Cerebellar nuclear complex (tissue), 1 donor: ENCODE measurements around the gene HSPBP1.
A peak's percentile ranks its signal among the peaks of the same experiment; 100 is the strongest.
"Not testable (repeated sequence)": the region's sequence is repeated elsewhere in the genome, so short reads cannot be mapped to it uniquely, and the experiment has no call there.

Experiments used
- DNase-seq, 2 experiments: peaks; one replicate each; lab custom pipeline; 2025; lab: John Stamatoyannopoulos, UW

The HSPBP1 gene, protein sequence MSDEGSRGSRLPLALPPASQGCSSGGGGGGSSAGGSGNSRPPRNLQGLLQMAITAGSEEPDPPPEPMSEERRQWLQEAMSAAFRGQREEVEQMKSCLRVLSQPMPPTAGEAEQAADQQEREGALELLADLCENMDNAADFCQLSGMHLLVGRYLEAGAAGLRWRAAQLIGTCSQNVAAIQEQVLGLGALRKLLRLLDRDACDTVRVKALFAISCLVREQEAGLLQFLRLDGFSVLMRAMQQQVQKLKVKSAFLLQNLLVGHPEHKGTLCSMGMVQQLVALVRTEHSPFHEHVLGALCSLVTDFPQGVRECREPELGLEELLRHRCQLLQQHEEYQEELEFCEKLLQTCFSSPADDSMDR

DNA sequence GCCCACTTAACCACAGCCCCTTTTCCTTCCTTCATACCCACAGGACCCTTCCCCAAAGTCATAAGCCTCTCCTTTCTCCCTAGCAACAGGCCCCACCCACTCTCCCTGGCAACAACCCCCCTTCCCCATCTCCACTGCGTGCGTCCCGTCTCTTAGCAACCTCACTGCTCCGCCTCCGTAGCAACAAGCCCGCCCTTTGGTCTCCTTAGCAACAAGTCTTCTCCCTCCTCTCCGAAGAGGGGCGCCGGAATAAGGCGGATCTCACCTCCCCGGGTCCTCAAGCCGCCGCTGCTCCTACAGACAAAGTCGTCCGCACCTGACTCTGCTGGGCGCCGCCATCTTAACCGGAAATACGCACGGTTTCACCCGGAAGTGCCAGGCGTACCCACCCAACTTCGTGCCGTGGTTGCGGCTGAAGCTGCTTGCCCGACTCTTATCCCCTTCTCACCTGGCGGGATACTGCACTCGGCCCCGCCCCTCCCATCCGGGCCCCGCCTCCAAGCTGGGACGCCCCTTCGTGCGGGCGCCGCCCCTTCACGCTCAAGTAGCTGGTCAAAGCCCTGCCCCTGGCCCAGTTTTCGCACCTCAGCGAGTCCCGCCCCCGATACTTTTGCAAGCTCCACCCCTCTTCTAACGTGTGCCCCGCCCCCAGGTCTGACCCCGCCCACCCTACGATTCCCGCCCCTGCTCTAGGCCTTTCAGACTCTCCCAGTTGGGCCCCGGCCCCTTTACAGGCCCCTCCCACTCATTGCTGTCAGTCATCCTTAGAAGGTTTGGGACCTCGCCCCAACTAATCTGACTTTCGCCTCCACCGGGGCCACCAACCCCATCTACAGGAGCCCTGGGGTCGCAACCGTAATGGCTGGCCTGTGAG is at the start of gene HSPBP1:
Gene HSPBP1, minus strand, starts transcription at position 341 of the 874 bp plus-strand sequence. CDS start 502 bp downstream, outside the sequence.
- DNase-seq, result peak in 1 of 2 experiments; percentile 79

- DNase-seq, result not testable (repeated sequence)
Observed at GRCh38 chr19:55328774-55329318, 48.9 kb upstream of the HSPBP1 start.

DNA sequence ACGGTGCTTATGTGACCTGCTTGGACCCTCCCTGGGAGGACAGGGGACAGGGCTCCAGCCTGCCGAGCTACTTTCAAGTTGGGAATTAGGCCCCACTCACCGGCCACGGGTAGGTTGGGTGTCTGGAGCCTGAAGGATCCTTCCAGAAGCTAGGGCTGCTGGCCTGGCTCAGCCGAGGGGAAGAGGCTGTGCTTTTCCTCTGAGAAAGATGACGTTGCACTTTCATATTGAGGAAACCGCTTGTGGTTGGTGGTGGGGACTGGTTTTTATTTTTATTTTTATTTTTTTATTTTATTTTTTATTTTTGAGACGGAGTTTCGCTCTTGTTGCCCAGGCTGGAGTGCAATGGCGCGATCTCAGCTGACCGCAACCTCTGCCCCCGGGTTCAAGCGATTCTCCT is 45.3 kb upstream of the HSPBP1 start, which contains the start of gene TMEM150B:
Gene TMEM150B, minus strand, starts transcription at position 170 of the 400 bp plus-strand sequence. CDS start 4,305 bp downstream, outside the sequence.
- DNase-seq, result no peak

GRCh38 chr19:55324662-55325061 is 44.8 kb upstream of the HSPBP1 start:
- DNase-seq, result no peak

- no peak for DNase-seq
Observed at GRCh38 chr19:55322204-55322885, 42.4 kb upstream of the HSPBP1 start.

- DNase-seq, result no peak
Observed at GRCh38 chr19:55321466-55322137, 41.7 kb upstream of the HSPBP1 start.

GRCh38 chr19:55320844-55321419 is 41.0 kb upstream of the HSPBP1 start:
- DNase-seq, result no peak

- no peak for DNase-seq
Observed at GRCh38 chr19:55319785-55320184, 39.9 kb upstream of the HSPBP1 start.

- DNase-seq, result no peak
Observed at GRCh38 chr19:55316646-55317045, 36.7 kb upstream of the HSPBP1 start.

DNA sequence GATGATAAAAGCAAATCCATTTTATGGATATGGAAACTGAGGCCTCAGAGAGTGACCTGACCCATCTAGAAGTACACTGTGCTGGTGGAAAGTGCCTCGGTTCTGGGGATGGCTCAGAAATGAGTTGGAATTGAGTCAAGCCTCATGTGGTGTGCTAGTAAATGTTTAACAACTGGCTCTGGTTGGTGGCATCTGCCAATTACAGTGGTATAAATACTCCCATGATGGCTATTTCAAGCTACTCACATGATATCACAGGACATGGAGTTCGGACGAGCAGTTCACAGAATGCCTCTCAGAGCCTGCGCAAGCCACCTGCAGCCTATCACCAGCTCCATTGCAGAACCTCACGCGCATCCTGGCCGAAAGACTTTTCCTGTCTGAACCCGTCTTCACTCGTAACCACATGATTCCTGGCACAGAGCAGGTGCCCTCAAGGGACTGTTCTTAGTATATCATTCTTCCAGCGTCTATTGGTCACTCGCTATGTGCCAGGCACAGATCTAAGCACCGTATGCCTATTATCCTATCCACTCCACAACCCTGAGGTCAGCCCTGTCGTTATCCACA is 36.1 kb upstream of the HSPBP1 start:
- DNase-seq, result no peak

DNA sequence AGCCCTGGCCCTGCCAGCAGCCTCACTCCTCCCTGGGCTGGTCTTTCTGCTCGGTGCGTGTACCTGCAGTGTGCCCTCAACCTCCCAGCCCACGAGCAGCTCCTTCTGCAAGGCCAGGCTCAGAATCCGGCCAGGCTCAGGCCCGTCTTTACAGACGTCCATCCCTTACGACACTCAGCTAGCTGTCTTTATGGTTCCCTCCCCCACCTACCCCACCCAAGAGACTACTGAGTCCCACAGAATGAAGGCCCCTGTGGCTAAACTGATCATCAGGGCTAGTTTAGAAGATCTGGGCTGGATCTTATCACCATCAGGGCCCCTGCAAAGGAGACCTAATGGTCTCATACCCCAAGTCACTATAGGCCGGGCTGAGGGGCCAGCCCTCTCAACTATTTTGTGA is 34.5 kb upstream of the HSPBP1 start:
- no peak for DNase-seq

GRCh38 chr19:55312621-55313512 is 33.0 kb upstream of the HSPBP1 start:
- no peak for DNase-seq

- no peak for DNase-seq
Observed at GRCh38 chr19:55311797-55312196, 31.9 kb upstream of the HSPBP1 start.

GRCh38 chr19:55311397-55311796 is 31.5 kb upstream of the HSPBP1 start:
- no peak for DNase-seq

DNA sequence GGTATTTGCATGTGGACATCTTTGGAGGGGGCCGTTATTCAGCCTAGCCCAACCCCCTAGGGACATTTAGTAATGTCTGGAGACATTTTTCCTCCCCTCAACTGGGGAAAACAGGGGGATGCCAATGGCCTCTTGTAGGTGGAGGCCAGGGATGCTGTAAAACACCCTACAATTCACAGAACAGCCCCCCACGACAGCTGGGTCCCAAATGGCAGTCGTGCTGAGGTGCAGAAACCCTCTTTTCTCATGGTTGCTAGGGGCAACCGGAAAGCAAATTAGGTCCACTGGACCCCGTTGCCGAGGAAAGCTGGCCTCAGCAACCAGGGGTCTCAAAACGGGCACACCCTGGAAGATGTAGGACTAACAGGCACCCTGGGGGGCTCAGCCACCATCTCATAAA is 30.6 kb upstream of the HSPBP1 start:
- no peak for DNase-seq

DNA sequence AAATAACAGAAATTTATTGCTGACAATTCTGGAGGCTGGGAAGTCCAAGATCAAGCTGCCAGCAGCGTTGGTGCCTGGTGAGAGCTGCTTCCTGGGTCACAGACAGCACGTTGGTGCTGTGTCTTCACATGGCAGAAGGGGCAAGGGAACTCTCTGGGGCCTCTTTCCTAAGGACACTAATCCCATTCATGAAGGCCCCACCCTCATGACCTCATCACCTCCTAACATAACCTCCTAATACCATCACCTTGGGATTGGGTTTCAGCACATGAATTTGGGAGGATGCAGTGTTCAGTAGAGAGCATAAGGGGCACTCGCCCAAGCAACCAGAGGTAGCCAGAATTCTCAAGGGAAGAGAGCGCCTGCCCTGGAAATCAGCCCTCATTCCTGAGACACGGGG is 29.5 kb upstream of the HSPBP1 start:
- DNase-seq, result no peak

- DNase-seq, result no peak
Observed at GRCh38 chr19:55308281-55308680, 28.4 kb upstream of the HSPBP1 start.

GRCh38 chr19:55306712-55307111 is 26.8 kb upstream of the HSPBP1 start:
- DNase-seq, result no peak

DNA sequence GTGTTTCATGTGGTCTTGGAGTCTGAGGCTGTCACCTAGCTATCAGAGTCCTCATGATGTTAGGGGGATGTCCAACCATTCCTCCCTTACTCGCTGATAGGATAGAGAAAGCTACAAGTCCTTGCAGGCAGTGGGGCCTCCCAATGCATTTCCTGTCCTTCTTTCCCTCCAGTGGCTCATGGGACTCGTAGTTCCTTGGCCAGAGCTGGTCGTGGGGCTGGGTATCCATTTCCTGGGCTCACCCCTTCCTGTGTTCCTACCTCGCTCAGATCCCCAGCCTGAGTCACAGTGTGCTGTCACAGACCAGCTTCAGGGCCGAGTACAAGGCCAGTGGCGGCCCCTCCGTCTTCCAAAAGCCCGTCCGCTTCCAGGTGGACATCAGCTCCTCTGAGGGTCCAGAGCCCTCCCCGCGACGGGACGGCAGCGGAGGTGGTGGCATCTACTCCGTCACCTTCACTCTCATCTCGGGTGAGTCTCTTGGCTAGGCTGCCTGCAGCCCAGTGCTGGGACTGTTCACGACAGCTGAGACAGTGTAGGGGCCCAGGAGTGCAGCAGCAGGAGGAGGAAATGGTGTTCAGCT is 26.2 kb upstream of the HSPBP1 start:
- DNase-seq, result no peak
